Stimulated activated CD8-positive, alpha-beta memory T cell treated with anti-CD3 and anti-CD28 coated beads, Interleukin-15, amount 100 ng/mL, for 48 hours (primary cell): ENCODE measurements around the gene LMTK2.

Experiments used
- DNase-seq, 2 donors: peaks; one replicate each; pipeline ENCODE4 v3.0.0-alpha.2; 2020; ENCODE audit warnings: low read depth in 2 of 2

The LMTK2 gene

DNA sequence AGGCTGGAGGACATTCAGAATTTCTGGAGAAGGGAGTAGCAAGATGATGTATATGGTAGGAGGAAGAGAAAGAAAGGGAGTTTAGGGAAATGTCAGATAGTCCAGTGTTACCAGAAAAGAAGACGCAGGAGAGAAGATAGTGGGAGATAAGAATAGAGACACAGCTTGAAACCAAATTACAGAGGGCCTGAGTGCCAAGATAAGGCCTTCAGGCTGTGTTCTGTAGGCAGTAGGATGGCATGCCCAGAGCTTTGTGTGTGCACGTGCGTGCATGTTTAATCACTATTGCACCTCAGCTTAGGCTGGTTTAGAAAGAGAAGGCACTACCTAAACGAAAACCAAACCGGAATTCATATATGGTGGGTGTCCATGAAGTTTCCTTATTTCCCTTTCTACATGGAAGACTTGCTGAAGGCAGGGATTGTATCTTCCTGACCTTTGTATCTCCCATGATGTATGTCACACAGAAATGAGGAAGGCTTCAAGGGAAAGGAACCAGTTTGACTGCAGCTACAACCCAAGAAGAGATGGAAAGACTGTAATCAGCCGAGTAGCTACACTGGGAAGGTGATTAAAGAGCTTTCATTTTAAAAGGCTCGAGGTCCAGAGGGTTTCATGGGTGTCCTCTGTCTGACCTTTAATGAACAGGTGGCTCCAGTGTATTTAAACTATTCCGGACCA lies 68.7 kb downstream of the LMTK2 start:
- no peak for DNase-seq

DNA sequence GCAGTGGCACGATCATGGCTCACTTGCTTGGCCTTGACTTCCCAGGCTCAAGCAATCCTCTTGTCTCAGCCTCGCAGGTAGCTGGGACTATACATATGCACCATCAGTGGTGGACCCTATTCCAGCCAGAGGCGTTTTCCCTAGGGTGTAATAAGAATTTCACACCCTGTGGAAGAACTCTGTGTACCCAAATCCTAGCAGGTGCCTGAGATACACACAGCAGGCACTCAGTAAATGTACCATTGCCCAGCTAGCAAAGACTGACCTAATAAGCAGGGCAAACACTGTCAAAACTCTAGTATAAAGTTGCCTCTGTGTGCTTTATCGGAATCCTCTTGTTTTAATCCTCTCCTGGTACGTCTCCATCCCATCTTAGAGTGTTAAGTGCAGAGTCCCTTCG lies 70.9 kb downstream of the LMTK2 start:
- DNase-seq: no peak

DNA sequence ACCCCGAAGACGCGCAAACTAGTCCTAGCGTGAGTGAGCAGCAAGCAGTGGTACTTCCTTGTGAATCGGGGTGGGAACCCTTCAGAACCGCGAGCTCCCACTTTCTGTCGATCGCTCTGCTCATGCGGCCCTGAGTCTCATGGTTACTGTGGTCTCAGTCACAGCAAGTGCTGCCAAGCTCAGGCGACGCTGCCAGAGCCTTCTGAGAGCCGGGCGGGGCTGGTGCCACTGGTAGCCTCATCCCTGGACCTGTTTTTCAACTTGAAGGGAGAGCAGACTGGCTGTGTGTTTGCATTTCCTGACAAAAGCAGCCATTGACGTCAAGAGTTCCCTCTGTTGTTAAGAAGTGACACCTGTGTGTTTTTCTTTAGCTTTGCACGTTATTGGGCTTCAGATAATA lies 71.7 kb downstream of the LMTK2 start:
- DNase-seq: no peak

DNA sequence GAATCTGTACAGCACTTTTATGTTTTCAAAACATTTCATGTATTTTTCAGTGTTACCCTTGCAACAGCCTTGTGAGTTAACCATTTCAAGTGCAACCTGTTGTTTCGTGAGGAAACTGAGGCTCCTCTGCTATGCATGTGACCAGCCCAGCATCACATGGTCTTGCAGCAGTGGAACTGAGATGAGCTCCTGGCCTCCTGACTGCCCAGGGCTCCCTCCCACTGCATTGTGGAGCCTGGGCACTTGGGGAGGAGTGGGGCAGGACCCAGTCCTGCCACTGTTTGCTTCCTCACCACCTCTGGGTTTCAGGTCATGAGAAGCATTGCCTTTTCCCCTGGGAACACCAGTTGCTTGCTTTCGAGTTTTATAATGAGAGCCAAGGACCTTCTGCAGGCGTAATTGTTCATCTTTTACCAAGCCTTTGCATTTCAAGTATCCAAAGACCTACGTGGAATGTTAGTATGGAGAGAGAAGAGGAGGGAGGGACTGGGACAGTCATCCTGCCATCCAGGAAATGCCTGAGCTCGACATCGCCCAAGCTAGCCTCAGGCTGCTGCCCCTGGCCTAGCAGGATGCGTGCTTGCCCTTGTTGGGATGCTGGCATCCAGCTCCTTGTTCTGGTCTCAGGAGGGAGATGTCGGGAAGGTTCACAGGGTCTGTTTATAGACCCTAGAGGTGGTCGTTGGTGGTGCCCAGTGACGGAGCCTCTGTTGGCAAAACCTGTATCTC lies 72.3 kb downstream of the LMTK2 start:
- DNase-seq: no peak

DNA sequence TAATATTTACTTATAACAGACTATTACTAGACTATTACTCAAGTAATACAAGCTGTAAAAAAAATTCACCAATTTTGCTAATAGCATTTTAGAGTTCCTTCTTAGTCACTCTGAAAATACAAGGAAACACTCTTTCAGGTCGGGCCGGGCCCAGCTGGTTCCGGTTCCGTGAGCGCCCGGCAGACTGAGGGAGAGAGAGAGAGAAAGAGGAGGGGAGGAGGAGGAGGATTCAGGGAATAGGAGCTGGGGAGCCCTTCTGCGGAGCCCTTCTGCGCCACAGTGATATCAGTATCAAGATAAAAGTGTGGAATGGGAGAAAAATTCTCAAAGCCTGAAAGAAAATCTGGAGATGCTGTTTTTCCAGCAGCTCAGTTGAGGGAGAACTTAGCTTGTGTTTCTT lies 74.1 kb downstream of the LMTK2 start:
- no peak for DNase-seq

DNA sequence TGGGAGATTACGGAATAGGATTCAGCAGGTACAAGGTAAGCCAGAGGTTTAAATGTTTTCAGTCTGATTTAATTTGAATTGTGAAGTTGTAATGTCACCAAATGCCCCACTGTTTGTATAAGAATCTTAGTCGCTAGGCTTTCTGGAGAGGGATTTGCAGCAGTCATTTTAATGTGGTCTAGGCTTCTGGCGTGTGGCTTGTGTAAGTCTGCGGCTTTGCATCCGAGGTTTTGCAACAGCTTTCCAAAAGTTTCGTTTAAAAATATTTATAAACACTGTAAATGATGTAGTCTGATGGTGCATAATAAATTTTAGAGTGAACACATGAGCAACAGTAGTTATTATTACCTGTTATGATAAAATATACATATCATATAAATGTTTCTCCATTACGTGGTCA lies 78.4 kb downstream of the LMTK2 start:
- DNase-seq: no peak

DNA sequence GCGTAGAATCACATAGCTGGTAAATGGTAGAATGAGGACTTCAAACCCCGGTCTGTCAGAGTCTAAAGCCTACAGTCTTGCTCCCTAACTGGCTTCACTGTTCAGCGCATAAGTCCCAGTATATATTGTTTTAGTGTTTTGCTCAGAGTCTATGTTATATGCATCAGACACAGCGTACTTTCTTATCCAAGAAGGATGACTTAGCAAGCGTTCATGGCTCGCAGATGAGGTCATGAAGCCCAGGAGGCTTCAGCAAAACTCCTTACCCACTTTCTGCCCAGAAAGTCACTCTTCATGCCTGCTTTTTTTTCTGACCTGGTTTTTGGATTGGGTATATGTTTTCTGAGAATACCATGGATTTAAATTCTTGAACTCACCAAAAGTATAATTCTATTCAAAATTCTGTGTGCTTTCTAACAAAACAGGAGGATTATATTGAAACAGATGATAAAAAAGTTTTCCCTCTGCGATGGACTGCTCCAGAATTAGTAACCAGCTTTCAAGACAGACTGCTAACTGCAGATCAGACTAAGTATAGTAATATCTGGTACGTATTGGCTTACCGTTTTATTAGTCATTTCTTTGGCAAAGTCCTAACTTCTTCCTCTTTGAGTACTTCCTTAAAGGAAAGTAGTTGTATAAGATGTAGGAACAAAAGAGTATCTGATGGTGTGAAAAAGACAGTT lies 79.9 kb downstream of the LMTK2 start:
- DNase-seq: no peak

DNA sequence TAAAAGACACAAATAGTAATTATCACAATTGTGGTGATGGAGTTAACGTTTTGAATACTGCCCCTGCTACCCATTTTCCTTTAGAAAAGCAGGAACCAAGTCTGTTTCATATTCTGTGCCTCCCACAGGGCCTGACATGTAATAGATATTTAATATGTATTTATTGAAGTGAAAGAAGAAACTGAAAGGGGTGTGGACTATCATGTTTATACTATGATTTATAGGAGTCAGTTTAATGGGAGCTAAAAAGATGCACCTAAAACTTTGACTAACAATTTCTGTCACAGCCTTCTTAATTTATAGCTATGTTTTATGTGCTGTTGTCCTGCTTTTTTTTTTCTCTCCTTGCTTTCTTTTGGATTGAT lies 80.5 kb downstream of the LMTK2 start:
- no peak for DNase-seq

DNA sequence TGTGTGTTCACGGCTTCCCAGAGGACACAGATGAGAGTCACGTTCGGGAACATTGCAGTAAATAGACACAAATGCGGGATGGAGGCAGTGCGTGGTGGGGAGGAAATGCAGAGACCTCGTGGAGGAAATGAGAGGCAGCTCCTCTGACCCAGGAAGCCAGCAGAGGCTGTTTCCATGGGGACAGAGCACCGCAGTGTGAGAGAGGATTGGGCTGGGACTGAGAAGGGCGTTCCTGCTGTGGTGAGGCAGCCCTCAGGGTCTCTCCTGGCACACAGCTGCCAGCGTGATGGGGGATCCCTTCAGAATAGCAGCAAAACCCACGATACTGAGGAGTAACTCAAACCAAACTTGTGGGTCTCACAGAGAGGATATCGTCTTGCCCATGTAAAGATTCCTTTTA lies 82.9 kb downstream of the LMTK2 start:
- no peak for DNase-seq

DNA sequence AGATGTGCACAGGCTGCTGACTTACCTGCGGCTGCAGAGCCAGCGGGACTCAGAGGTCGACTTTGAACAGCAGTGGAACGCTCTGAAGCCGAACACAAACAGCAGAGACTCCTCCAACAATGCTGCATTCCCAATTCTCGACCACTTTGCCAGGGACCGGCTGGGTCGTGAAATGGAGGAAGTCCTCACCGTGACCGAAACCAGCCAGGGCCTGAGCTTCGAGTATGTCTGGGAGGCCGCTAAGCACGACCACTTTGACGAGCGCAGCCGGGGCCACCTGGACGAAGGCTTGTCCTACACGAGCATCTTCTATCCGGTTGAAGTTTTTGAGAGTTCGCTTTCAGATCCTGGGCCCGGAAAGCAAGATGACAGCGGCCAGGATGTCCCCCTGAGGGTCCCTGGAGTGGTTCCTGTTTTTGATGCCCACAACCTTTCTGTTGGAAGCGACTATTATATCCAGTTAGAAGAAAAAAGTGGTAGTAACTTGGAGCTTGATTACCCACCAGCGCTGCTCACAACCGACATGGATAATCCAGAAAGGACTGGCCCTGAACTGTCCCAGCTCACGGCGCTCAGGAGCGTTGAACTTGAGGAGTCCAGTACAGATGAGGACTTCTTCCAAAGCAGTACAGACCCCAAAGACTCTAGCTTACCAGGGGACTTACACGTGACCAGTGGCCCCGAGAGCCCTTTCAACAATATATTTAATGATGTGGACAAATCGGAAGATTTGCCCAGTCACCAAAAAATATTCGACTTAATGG lies 85.2 kb downstream of the LMTK2 start:
- no peak for DNase-seq

DNA sequence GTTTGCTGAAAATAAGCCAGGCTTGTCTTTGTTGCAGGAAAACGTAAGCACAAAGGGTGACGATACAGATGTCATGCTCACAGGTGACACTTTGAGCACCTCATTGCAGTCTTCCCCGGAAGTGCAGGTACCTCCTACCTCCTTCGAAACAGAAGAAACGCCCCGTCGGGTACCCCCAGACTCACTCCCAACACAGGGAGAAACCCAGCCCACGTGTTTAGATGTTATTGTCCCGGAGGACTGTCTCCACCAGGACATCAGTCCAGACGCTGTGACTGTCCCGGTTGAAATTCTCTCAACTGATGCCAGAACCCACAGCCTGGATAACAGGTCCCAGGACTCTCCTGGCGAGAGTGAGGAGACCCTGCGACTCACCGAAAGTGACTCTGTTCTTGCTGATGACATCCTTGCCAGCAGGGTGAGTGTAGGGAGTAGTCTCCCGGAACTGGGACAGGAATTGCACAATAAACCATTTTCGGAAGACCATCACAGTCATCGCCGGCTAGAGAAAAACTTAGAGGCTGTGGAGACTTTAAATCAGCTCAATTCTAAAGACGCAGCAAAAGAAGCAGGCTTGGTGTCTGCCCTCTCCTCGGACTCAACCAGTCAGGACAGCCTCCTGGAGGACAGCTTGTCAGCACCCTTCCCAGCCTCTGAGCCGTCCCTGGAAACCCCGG lies 86.3 kb downstream of the LMTK2 start:
- no peak for DNase-seq

DNA sequence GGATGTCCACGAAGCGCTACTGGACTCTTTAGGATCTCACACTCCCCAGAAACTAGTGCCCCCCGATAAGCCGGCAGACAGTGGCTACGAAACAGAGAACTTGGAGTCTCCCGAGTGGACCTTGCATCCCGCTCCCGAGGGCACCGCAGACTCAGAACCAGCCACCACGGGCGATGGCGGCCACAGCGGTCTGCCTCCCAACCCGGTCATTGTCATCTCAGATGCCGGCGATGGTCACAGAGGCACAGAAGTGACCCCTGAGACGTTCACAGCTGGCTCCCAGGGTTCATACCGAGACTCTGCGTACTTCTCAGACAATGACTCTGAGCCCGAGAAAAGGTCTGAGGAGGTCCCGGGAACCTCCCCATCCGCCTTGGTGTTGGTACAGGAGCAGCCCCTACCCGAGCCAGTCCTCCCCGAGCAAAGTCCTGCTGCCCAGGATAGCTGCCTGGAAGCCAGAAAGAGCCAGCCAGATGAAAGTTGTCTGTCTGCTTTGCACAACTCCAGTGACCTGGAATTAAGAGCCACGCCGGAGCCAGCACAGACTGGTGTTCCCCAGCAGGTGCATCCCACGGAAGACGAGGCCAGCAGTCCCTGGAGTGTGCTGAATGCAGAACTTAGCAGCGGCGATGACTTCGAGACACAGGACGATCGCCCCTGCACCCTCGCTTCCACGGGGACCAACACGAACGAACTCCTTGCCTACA lies 87.0 kb downstream of the LMTK2 start:
- no peak for DNase-seq

DNA sequence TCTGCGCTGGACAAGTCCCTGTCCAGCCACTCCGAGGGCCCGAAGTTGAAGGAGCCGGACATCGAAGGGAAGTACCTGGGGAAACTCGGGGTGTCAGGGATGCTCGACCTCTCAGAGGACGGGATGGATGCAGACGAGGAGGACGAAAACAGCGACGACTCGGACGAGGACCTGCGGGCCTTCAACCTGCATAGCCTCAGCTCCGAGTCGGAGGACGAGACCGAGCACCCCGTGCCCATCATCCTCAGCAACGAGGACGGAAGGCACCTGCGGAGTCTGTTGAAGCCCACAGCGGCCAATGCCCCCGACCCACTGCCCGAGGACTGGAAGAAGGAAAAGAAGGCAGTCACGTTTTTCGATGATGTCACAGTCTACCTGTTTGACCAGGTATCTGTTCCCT lies 87.5 kb downstream of the LMTK2 start:
- DNase-seq: no peak

DNA sequence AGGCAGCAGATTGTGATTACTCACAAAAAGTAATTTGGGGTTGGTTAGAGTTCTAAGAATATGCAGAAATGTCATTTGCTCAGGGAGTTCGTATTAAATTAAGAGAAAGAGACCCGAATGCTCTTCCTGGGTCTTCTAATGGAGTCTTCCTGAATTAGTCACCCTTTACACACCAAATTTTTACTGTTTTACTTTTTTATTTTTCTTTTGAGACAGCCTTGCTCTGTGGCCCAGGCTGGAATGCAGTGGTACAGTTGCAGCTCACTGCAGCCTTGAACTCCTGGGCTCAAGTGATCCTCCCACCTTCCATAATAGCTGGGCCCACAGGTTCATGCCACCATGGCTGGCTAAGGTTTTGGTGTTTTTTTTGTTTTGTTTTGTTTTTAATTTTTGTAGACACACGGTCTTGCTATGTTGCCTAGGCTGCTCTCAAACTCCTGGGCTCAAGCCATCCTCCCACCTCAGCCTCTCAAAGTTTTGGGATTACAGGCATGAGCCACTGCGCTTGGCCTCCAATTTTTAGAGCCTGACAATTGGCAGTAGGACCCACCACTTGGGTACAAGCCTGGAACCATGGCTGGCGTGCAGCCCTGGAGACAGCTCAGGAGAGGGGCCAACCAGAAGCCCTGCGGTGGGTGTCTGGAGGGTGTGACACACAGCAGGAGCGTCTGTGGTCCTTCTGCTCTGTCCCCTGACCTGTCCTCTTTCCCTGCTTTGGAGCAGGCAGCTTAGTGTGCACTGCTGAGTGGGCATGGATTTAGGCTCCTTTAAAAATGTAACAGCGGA lies 88.2 kb downstream of the LMTK2 start:
- no peak for DNase-seq

DNA sequence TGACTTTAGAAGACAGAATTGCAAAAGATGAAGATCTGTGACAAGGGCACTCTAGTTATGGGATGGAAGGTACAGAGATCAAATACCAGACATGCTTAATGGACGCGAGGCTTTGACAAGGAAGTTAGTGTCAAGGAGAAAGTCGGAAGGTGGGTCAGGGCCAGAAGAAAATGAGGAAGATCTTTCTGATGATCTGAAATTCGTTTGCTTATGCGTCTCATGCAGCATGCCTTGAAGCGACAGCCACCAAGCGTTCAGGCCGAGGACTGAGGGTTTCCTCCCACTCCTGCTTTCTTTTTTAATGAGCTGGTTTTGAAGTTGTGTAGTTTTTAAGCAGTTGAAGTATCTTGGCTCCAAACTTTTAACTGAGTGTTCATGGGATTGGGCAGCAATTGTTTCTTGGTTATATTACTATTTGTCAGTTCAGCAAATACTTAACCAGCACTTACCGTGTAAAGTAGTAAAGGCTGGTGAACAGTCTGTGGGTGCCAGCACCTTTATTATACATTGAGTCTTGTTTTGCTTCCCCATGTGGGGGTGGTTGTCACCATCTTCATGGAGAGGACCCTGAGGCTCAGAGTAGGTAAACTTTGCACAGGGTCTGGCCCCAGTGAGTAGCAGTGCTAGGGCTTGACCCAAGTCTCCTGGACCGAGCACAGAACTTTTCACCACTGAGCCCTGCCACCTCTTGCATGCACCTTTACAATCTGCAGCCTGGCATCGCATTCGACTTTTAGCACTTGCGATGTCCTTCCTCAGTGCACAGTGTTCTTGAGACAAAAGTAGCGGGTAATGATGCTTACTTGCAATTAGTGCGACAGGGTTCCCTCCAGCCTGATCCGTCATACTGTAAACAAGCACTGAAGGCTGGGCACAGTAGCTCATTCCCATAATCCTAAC lies 90.3 kb downstream of the LMTK2 start:
- DNase-seq: no peak

DNA sequence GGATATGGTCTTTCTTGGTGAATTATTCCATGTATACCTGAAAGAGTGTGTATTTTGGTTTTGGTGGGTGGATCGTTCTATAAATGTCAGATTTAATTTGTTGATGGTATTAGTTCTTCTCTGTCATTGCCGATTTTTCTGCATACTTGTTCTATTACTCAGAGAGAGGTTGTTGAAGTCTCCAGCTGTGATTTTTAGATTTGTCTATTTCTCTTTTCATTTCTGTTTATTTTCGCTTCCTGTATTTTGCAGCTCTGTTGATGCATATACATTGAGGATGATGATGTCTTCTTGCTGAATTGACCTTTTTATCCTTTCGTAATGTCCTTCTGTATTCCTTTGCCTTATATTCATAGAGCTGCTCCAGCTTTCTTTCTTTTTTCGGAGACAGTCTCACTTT lies 92.5 kb downstream of the LMTK2 start:
- DNase-seq: no peak

DNA sequence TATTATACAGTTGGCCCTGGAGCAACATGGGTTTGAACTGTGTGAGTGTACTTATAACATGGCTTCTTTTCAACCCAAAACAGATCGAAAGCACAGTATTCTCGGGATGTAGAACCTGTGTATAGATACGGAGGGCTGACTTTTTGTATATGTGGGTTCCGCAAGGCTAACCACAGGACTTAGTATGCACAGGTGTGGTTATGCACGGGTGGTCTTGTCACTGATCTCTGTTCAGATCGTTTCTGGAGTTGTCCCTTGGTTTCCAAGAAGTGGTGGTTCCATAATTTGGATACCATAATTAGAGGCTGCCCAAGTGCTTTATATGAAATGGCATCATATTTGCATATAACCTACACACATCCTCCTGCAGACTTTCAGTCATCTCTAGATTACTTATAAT lies 93.7 kb downstream of the LMTK2 start:
- no peak for DNase-seq

DNA sequence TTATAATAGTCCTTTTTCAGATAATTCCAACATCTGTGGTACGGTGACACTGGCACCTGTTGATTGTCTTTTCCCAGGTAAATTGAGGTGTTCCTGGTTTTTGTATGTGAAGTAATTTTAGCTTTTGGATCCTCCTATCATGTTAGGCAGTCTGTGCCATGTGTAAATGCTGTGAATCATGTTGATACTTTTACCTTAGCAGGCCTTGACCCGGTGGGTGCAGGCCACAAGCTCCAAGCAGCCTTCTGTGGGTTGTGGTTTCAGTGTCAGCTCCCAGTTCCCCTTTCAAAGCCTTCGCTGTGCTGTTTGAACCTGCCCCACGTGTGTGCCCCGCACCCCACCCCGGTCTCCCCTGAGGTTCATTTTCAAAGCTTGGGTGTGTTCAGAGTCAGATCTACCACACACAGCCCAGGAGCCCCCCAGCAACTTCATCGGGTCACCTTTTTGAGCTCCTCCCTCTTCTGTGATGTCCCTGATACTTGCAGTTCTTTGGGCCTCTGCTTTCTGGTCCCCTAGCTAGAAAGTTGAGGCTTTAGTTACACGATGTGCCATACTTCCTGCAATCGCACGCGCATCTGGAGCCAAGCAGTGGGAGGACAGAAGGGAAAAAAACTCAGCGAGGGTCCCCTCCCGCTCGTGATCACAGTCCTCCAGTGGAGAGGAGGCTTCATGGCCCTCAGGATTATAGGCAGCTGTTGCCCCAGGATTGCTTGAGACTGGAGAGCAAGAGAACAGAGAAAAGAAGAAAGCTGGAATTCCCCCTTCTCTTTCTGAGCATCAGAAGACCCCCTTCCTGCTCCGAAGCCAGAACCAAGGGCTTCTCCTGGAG lies 95.9 kb downstream of the LMTK2 start:
- peak; percentile 71 to 78 for DNase-seq
